DND-41 (cell line): Measurements from ENCODE around the gene ZSCAN30.

Experiments
- ATAC-seq: fragments of 200-7000 bp; cut with Tn5 transposase; 3 replicates; pipeline ENCODE4 v1.9.1; 2021; ENCODE audit warnings: low read depth; ENCODE audit not compliant: insufficient read depth
- DNase-seq: peaks from one replicate; pipeline ENCODE4 v3.0.0-alpha.2; 2020
- H2AFZ ChIP-seq: 2 replicates; pipeline ENCODE4 v1.6.0; 2012; ENCODE audit warnings: low read depth, low read length
- H3K27ac ChIP-seq: 2 replicates; pipeline ENCODE4 v1.5.1; 2012; ENCODE audit warnings: low read length, inconsistent platforms
- H3K27me3 ChIP-seq: fragments of 200-600 bp; sonication (generic); 2 replicates; pipeline ENCODE4 v1.6.0; 2012; ENCODE audit warnings: low read length, mild to moderate bottlenecking, inconsistent platforms; ENCODE audit not compliant: insufficient read depth, poor library complexity
- H3K36me3 ChIP-seq: 2 replicates; pipeline ENCODE4 v1.5.1; 2012; ENCODE audit warnings: low read length, inconsistent platforms; ENCODE audit not compliant: insufficient read depth
- H3K4me1 ChIP-seq: 2 replicates; pipeline ENCODE4 v1.5.1; 2012; ENCODE audit warnings: mild to moderate bottlenecking, low read length; ENCODE audit not compliant: insufficient read depth
- H3K4me2 ChIP-seq: 2 replicates; pipeline ENCODE4 v1.6.0; 2012; ENCODE audit warnings: mild to moderate bottlenecking, moderate library complexity, low read length, inconsistent platforms; ENCODE audit not compliant: insufficient read depth
- H3K4me3 ChIP-seq, 2 experiments: fragments of 200-600 bp in 1 of 2; shearing (Covaris generic) in 1 of 2; 2 replicates each; pipeline ENCODE4 v1.5.1; 2012 to 2016; ENCODE audit warnings: inconsistent platforms in 2 of 2, low read length in 2 of 2, mild to moderate bottlenecking in 2 of 2, low read depth in 1 of 2, moderate library complexity in 1 of 2
- H3K79me2 ChIP-seq: 2 replicates; pipeline ENCODE4 v1.6.0; 2012; ENCODE audit warnings: low read length, inconsistent platforms; ENCODE audit not compliant: insufficient read depth
- H3K9ac ChIP-seq: 2 replicates; pipeline ENCODE4 v1.6.0; 2012; ENCODE audit warnings: low read depth, mild to moderate bottlenecking, inconsistent platforms, low read length, moderate library complexity
- H3K9me3 ChIP-seq: 2 replicates; pipeline ENCODE4 v1.5.1; 2012; ENCODE audit warnings: low read length, moderate library complexity, mild to moderate bottlenecking, inconsistent platforms; ENCODE audit not compliant: insufficient read depth, severe bottlenecking
- H4K20me1 ChIP-seq: 2 replicates; pipeline ENCODE4 v1.6.0; 2012; ENCODE audit warnings: low read length; ENCODE audit not compliant: insufficient read depth
- EZH2 ChIP-seq: IDR thresholded peaks from 3 replicates; pipeline ENCODE4 v1.6.1; 2012; ENCODE audit warnings: borderline replicate concordance, low read depth, mild to moderate bottlenecking, moderate library complexity, low read length, inconsistent platforms; ENCODE audit not compliant: severe bottlenecking
- TF ChIP-seq, protein P1 (sequence below): IDR thresholded peaks from 2 replicates; pipeline ENCODE4 v1.5.1; 2012; ENCODE audit warnings: borderline replicate concordance, low read length, moderate library complexity, mild to moderate bottlenecking; ENCODE audit not compliant: poor library complexity, severe bottlenecking; ENCODE audit errors: extremely low read depth

The ZSCAN30 gene

GRCh38 chr18:35252466-35252865 lies 37.6 kb downstream of the ZSCAN30 start:
- H3K9me3 ChIP-seq, result no peaks in the 10 kb centered on the region
- no peak overlapping the region for H3K4me3 ChIP-seq
- H4K20me1 ChIP-seq, result no peaks in the 10 kb centered on the region
- H3K9ac ChIP-seq, result no peak overlapping the region
- TF ChIP-seq EZH2, result no peak
- TF ChIP-seq, protein P1, sequence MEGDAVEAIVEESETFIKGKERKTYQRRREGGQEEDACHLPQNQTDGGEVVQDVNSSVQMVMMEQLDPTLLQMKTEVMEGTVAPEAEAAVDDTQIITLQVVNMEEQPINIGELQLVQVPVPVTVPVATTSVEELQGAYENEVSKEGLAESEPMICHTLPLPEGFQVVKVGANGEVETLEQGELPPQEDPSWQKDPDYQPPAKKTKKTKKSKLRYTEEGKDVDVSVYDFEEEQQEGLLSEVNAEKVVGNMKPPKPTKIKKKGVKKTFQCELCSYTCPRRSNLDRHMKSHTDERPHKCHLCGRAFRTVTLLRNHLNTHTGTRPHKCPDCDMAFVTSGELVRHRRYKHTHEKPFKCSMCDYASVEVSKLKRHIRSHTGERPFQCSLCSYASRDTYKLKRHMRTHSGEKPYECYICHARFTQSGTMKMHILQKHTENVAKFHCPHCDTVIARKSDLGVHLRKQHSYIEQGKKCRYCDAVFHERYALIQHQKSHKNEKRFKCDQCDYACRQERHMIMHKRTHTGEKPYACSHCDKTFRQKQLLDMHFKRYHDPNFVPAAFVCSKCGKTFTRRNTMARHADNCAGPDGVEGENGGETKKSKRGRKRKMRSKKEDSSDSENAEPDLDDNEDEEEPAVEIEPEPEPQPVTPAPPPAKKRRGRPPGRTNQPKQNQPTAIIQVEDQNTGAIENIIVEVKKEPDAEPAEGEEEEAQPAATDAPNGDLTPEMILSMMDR, result no peak
- no peak overlapping the region for H3K4me2 ChIP-seq
- no peak for DNase-seq
- H2AFZ ChIP-seq, result no peak overlapping the region
- ATAC-seq, result no peak
- no peaks in the 10 kb centered on the region for H3K27me3 ChIP-seq
- H3K36me3 ChIP-seq, result peaks cover 37% of the 10 kb centered on the region; the same call in 1 of the 2 replicates
- H3K4me1 ChIP-seq, result no peaks in the 10 kb centered on the region
- H3K79me2 ChIP-seq, result no peaks in the 10 kb centered on the region
- no peak overlapping the region for H3K27ac ChIP-seq

DNA sequence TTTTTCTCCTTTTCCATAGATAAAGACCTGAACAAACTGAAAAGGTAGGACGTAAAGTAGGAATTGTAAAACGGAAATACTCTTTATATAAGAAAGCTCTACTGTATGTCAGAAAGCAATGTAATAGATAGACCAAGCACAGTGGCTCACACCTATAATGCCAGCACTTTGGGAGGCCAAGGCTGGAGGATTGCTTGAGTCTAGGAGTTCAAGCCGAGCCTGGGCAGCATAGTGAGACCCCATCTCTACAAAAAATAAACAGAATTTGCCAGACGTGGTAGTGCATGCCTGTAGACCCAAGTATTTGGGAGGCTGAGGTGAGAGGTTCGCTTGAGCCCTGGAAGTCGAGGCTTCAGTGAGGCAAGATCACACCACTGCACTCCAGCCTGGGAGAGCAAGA lies 41.6 kb downstream of the ZSCAN30 start:
- Histone ChIP-seq H3K4me3 (no peak overlapping the region), H3K79me2 (peaks cover 4% of the 10 kb centered on the region; the same call in 1 of the 2 replicates), H3K4me2 (no peak overlapping the region), H3K27ac (no peak overlapping the region), H3K4me1 (no peaks in the 10 kb centered on the region), H4K20me1 (no peaks in the 10 kb centered on the region), H3K9ac (no peak overlapping the region), H3K9me3 (no peaks in the 10 kb centered on the region), H3K36me3 (peaks cover 61% of the 10 kb centered on the region), H2AFZ (no peak overlapping the region), H3K27me3 (no peaks in the 10 kb centered on the region)
- TF ChIP-seq, protein P1, result no peak
- ATAC-seq, result no peak
- no peak for DNase-seq

DNA sequence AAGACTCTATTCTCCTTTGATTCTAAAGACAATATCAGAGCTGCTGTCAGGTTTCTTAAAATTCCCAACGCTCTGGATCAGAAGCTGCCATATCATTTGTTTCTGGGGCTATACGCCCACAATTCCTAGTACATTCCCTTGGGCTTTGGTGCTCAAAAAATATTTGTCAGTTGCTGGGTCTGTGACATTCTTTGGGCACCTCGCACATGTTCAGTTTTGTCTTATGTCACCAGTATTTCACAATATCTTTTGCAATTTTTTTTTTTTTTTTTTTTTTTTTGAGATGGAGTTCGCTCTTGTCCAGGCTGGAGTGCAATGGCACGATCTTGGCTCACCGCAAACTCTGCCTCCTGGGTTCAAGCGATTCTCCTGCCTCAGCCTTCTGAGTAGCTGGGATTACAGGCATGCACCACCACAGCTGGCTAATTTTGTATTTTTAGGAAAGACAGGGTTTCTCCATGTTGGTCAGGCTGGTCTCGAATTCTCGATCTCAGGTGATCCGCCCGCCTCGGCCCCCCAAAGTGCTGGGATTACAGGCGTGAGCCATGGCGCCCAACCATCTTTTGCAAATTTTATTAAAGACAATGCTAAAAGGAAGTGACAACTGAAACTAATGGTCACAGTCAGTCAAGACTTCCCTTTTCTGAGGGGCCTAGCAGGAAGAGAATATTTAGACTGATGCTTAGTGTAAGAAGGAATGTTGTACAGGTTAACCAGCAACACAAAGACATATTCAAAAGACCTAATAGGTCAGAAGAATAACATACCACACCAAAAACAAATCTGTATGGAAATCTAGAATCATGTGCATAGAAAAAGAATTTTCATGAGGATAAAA lies 42.4 kb downstream of the ZSCAN30 start:
- DNase-seq, result no peak
- no peaks in the 10 kb centered on the region for H3K27me3 ChIP-seq
- TF ChIP-seq, protein P1, result no peak
- no peak for TF ChIP-seq EZH2

More for the DNA sequence above, 42.4 kb downstream of the ZSCAN30 start:
- Histone ChIP-seq H3K4me2 (no peak overlapping the region), H3K27ac (no peak overlapping the region), H2AFZ (no peak overlapping the region), H3K4me1 (peaks cover 2% of the 10 kb centered on the region; the same call in 1 of the 2 replicates), H3K36me3 (peaks cover 63% of the 10 kb centered on the region), H3K9ac (no peak overlapping the region), H4K20me1 (no peaks in the 10 kb centered on the region), H3K79me2 (peaks cover 11% of the 10 kb centered on the region), H3K4me3 (no peak overlapping the region), H3K9me3 (no peaks in the 10 kb centered on the region)
- no peak for ATAC-seq
